Adrenal gland (tissue), 5 donors: Measurements from ENCODE around the gene FAM156B.
"Not testable (repeated sequence)": the region's sequence is repeated elsewhere in the genome, so short reads cannot be mapped to it uniquely, and the experiment has no call there.

Experiments used
- CTCF ChIP-seq, 6 experiments: fragments of 450-650 bp in 4 of 6; fragments of 200-600 bp in 2 of 6; sonication (generic) in 1 of 6; IDR thresholded peaks; 1 replicate in 5 of 6; 2 replicates in 1 of 6; pipeline versions ENCODE4 v1.5.1 to v1.8.0; 2016 to 2021; ENCODE audit warnings: antibody characterized with exemption in 6 of 6, mild to moderate bottlenecking in 2 of 6, moderate library complexity in 1 of 6
- POLR2A ChIP-seq, 2 donors: fragments of 450-650 bp; IDR thresholded peaks; one replicate each; pipeline ENCODE4 v1.6.1; 2017; ENCODE audit warnings: antibody characterized with exemption in 2 of 2, mild to moderate bottlenecking in 2 of 2, moderate library complexity in 1 of 2
- donor health status: DM: no; HTN: no; CAD: no.

- TF ChIP-seq CTCF, POLR2A (IDR thresholded peaks at IDR 0.05): not testable (repeated sequence)
Observed at GRCh38 chrX:52907900-52908299, 10.8 kb downstream of the FAM156B start.
